ENCODE results near the gene RAB11A. TPM values are rescaled to one million over a fixed set of nuclear protein-coding genes. Genes with fewer than 3 reads are reported as not detected.

The RAB11A gene
- total and polyA plus RNA-seq, 9 donors: 129 to 159 (median 142) TPM

DNA sequence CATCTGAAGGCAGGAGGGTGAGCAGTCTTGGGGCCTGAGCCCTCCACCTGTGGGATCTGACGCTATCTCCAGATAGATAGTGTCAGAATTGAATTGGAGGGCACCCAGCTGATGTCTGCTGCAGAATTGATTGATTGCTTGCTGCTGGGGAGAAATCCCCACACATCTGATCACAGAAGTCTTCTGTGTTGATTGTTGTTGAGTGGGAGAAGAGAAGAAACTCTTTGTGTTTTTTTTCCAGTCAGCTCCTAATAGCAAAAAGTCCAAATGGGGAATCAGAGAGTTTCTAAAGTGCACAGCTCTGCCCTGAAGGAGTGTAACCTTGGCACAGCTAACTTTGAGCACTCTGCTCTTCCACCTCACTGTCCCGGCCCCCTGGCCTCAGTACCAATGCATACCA lies 66.1 kb downstream of the RAB11A start:
- H3K9me3 ChIP-seq (replicated peaks; ENCODE audit: control insufficient read depth, low read depth, low read length): no peaks in the 10 kb centered on the region
- H3K4me3 ChIP-seq (ENCODE audit: low read length): no peak overlapping the region
- no peaks in the 10 kb centered on the region for H3K27me3 ChIP-seq (ENCODE audit: control insufficient read depth, insufficient read depth, low read length)
- no CpG with 5 or more reads among the region's 2 CpGs for WGBS (ENCODE audit: insufficient coverage)
- no peak overlapping the region for H3K27ac ChIP-seq (ENCODE audit: low read length)
- no peak for DNase-seq
- H3K36me3 ChIP-seq (ENCODE audit: control insufficient read depth, insufficient read depth, low read length): no peaks in the 10 kb centered on the region
- no peaks in the 10 kb centered on the region for H3K4me1 ChIP-seq (ENCODE audit: control insufficient read depth, insufficient read depth, low read length)

- no peak overlapping the region for H3K4me3 ChIP-seq (ENCODE audit: low read length)
- no peaks in the 10 kb centered on the region for H3K27me3 ChIP-seq (ENCODE audit: control insufficient read depth, insufficient read depth, low read length)
- no peaks in the 10 kb centered on the region for H3K9me3 ChIP-seq (replicated peaks; ENCODE audit: control insufficient read depth, low read depth, low read length)
- no peaks in the 10 kb centered on the region for H3K4me1 ChIP-seq (ENCODE audit: control insufficient read depth, insufficient read depth, low read length)
- 14% methylated on average over 1 of the region's 1 CpG for WGBS (ENCODE audit: insufficient coverage)
- DNase-seq: no peak
- no peaks in the 10 kb centered on the region for H3K36me3 ChIP-seq (ENCODE audit: control insufficient read depth, insufficient read depth, low read length)
- no peak overlapping the region for H3K27ac ChIP-seq (ENCODE audit: low read length)
Measured at GRCh38 chr15:65936282-65936681, 67.0 kb downstream of the RAB11A start.

DNA sequence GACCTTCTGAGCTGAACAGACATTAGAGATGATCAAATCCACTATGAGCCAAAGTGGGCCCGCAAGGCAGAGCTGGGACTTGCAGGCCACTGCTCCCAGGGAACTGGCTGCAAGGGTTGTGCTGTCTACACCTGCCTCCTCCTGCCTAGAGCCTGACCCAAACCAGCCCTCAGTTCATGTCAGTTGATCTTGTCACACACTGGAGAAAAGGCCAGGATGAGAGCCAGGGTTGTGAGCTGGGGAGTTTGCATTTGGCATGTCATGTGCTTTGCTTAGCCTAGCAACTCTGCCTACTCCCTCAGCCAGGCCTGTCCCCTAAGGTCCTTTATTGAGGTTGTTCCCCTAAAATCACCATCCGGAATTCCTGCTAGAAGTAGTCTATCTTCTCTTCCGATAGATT lies 67.8 kb downstream of the RAB11A start:
- Histone ChIP-seq H3K27ac (ENCODE audit: low read length) (no peak overlapping the region), H3K27me3 (ENCODE audit: control insufficient read depth, insufficient read depth, low read length) (peaks cover 5% of the 10 kb centered on the region), H3K36me3 (ENCODE audit: control insufficient read depth, insufficient read depth, low read length) (no peaks in the 10 kb centered on the region), H3K4me3 (ENCODE audit: low read length) (no peak overlapping the region), H3K9me3 (replicated peaks; ENCODE audit: control insufficient read depth, low read depth, low read length) (no peaks in the 10 kb centered on the region), H3K4me1 (ENCODE audit: control insufficient read depth, insufficient read depth, low read length) (no peaks in the 10 kb centered on the region)
- no peak for DNase-seq
- 88% methylated on average over 1 of the region's 3 CpGs for WGBS (ENCODE audit: insufficient coverage)

GRCh38 chr15:65937476-65937875 lies 68.2 kb downstream of the RAB11A start:
- no peak overlapping the region for H3K4me3 ChIP-seq (ENCODE audit: low read length)
- no peaks in the 10 kb centered on the region for H3K9me3 ChIP-seq (replicated peaks; ENCODE audit: control insufficient read depth, low read depth, low read length)
- H3K4me1 ChIP-seq (ENCODE audit: control insufficient read depth, insufficient read depth, low read length): no peaks in the 10 kb centered on the region
- H3K27ac ChIP-seq (ENCODE audit: low read length): no peak overlapping the region
- no peak for DNase-seq
- H3K36me3 ChIP-seq (ENCODE audit: control insufficient read depth, insufficient read depth, low read length): no peaks in the 10 kb centered on the region
- 100% methylated on average over 1 of the region's 1 CpG for WGBS (ENCODE audit: insufficient coverage)
- H3K27me3 ChIP-seq (ENCODE audit: control insufficient read depth, insufficient read depth, low read length): peaks cover 5% of the 10 kb centered on the region

- H3K9me3 ChIP-seq (replicated peaks; ENCODE audit: control insufficient read depth, low read depth, low read length): no peaks in the 10 kb centered on the region
- WGBS (ENCODE audit: insufficient coverage): no CpG with 5 or more reads among the region's 4 CpGs
- no peak for DNase-seq
- no peak overlapping the region for H3K4me3 ChIP-seq (ENCODE audit: low read length)
- H3K27me3 ChIP-seq (ENCODE audit: control insufficient read depth, insufficient read depth, low read length): peaks cover 5% of the 10 kb centered on the region
- no peaks in the 10 kb centered on the region for H3K36me3 ChIP-seq (ENCODE audit: control insufficient read depth, insufficient read depth, low read length)
- H3K4me1 ChIP-seq (ENCODE audit: control insufficient read depth, insufficient read depth, low read length): no peaks in the 10 kb centered on the region
- no peak overlapping the region for H3K27ac ChIP-seq (ENCODE audit: low read length)
Measured at GRCh38 chr15:65938604-65939003, 69.3 kb downstream of the RAB11A start.

DNA sequence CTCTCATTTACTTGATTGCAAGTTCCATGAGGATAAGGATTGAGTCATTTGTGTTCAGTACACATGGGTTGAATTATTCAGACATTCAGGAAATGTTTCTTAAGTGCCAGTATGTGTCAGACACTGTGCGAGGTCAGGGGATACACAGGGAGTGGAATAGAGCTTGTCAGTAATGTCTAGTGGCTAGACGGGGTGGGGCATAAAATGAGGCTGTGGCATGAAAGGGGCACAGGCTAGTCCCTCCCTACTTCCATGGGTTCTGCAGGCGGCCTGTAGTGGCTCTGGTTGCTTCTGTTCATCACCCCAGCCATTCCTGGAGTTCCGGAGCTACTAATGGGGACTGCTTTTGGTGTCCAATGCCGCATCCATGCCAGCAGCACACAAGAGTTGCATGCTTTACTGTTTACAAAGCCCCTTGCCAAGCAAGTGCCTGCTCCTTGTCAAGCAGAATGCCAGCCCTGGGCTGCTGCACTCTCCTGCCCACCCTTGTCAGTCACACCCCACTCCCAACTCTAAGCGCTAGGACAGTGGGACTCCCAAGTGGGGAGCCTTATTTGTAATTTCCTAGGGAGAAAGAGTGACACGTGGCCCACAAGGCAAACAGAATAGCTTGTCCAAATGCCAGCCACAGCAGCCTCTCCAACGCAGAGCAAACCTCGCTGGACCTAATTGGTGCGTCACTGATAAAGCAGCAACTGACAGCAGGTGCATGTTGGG lies 70.8 kb downstream of the RAB11A start:
- Histone ChIP-seq H3K27me3 (ENCODE audit: control insufficient read depth, insufficient read depth, low read length) (peaks cover 5% of the 10 kb centered on the region), H3K4me1 (ENCODE audit: control insufficient read depth, insufficient read depth, low read length) (no peaks in the 10 kb centered on the region), H3K27ac (ENCODE audit: low read length) (no peak overlapping the region), H3K4me3 (ENCODE audit: low read length) (no peak overlapping the region), H3K36me3 (ENCODE audit: control insufficient read depth, insufficient read depth, low read length) (no peaks in the 10 kb centered on the region), H3K9me3 (replicated peaks; ENCODE audit: control insufficient read depth, low read depth, low read length) (no peaks in the 10 kb centered on the region)
- 56% methylated on average over 8 of the region's 10 CpGs for WGBS (ENCODE audit: insufficient coverage)
- no peak for DNase-seq

DNA sequence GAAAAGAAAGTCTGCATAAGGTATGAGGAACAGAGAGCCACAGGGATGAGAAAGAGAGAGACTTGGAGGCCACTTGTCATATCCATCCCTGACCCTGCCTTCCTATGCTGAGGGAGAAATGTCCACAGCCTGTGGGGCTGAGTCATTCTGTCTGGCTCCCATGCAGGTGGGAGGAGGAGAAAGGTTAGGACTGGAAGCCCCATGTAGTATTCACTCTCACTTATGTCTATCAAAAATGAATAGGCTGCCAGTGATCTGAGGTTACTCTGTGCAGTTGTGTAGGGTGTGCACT lies 71.3 kb downstream of the RAB11A start:
- no peaks in the 10 kb centered on the region for H3K4me1 ChIP-seq (ENCODE audit: control insufficient read depth, insufficient read depth, low read length)
- no peaks in the 10 kb centered on the region for H3K9me3 ChIP-seq (replicated peaks; ENCODE audit: control insufficient read depth, low read depth, low read length)
- H3K27ac ChIP-seq (ENCODE audit: low read length): no peak overlapping the region
- DNase-seq: no peak
- peaks cover 5% of the 10 kb centered on the region for H3K27me3 ChIP-seq (ENCODE audit: control insufficient read depth, insufficient read depth, low read length)
- H3K36me3 ChIP-seq (ENCODE audit: control insufficient read depth, insufficient read depth, low read length): no peaks in the 10 kb centered on the region
- H3K4me3 ChIP-seq (ENCODE audit: low read length): no peak overlapping the region

Other genes starting within 250 kb of the RAB11A start
- 5.5 TPM for gene SLC24A1, start 247.6 kb upstream of the RAB11A start, total RNA-seq
- 10 to 100 TPM in 1 of 8 donors, 1 to 10 TPM in 7; 6.0 to 13.5 (median 7.8) TPM for gene SLC24A1, start 247.6 kb upstream of the RAB11A start, polyA plus RNA-seq (ENCODE audit: insufficient read depth in 1 of 8, insufficient read length in 8 of 8, low replicate concordance in 1 of 8)
- gene DENND4A, start 77.2 kb upstream of the RAB11A start, total RNA-seq: 19.5 TPM
- 10 to 100 TPM in 6 of 8 donors, 1 to 10 TPM in 2; 8.6 to 13.7 (median 11.4) TPM for gene DENND4A, start 77.2 kb upstream of the RAB11A start, polyA plus RNA-seq (ENCODE audit: insufficient read depth in 1 of 8, insufficient read length in 8 of 8, low replicate concordance in 1 of 8)

Measured in muscle of leg (tissue), 11 donors.